ENCODE data around the gene MICB.

Gene MICB

GRCh38 chr6:31529329-31530150, 31.6 kb downstream of the MICB start:
- Histone ChIP-seq H2BK12ac (ENCODE audit: low read length in 2 of 2) (no peak overlapping the region), H2AK5ac (ENCODE audit: low read length, severe bottlenecking) (no peak overlapping the region), H3K27me3 (ENCODE audit: control insufficient read depth in 1 of 2, insufficient read depth in 1 of 2, low read length in 2 of 2) (no peaks in the 10 kb centered on the region), H2AFZ (ENCODE audit: low read depth, low read length) (no peak overlapping the region), H2BK120ac (ENCODE audit: low read depth, low read length) (no peak overlapping the region), H3K18ac (ENCODE audit: low read depth in 1 of 2, low read length in 2 of 2) (no peak overlapping the region), H3K27ac (ENCODE audit: low read length, poor library complexity, severe bottlenecking) (peak overlapping the region; percentile 20), H2BK5ac (ENCODE audit: low read depth, low read length, poor library complexity, severe bottlenecking) (no peak overlapping the region), H3K4ac (ENCODE audit: low read depth in 1 of 2, low read length in 2 of 2) (no peak overlapping the region), H3K36me3 (ENCODE audit: control insufficient read depth in 1 of 2, insufficient read depth in 2 of 2, low read depth in 1 of 2, low read length in 2 of 2) (peaks cover 52 to 59% of the 10 kb centered on the region in 2 experiments), H3K79me1 (replicated peaks; ENCODE audit: low read length, poor library complexity, severe bottlenecking) (peaks cover 23% of the 10 kb centered on the region), H4K8ac (ENCODE audit: low read length) (no peak overlapping the region), H3K9ac (ENCODE audit: low read length) (no peak overlapping the region), H3K23ac (ENCODE audit: low read length in 2 of 2) (no peak overlapping the region), H3K9me3 (ENCODE audit: control insufficient read depth, low read length) (no peaks in the 10 kb centered on the region), H3K4me1 (ENCODE audit: control insufficient read depth, insufficient read depth, low read depth, low read length) (peaks cover 13% of the 10 kb centered on the region), H2BK15ac (ENCODE audit: low read depth, poor library complexity, severe bottlenecking) (no peak overlapping the region), H3K4me2 (ENCODE audit: low read length, poor library complexity, severe bottlenecking) (no peak overlapping the region), H3K4me3 (ENCODE audit: insufficient read depth in 1 of 2, low read depth in 1 of 2, low read length in 2 of 2) (no peak overlapping the region), H3K14ac (ENCODE audit: low read length in 2 of 2) (no peak overlapping the region), H4K91ac (ENCODE audit: low read length) (no peak overlapping the region)
- no peak for DNase-seq
- WGBS = 69% methylated on average over 12 of the region's 12 CpGs

DNA sequence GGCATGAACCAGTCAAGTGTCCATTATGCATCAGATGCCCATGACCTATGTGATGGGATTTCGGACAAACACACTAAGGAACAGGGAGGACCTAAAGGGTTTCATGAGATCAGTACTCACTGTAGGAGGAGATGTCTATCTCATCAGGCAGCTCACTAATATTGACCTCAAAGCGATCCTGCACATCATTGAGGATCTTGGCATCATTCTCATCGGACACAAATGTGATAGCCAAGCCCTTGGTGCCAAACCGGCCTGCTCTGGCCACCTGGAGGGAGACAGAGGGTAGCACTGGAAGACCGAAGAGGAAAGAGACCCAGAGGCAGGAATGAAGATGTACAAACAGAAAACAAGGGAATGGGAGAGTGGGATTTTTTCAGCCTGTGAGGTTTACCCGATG, 32.7 kb downstream of the MICB start:
- DNase-seq = no peak
- Histone ChIP-seq H3K36me3 (ENCODE audit: control insufficient read depth in 1 of 2, insufficient read depth in 2 of 2, low read depth in 1 of 2, low read length in 2 of 2) (peaks cover 64 to 67% of the 10 kb centered on the region in 2 experiments), H3K18ac (ENCODE audit: low read depth in 1 of 2, low read length in 2 of 2) (no peak overlapping the region), H3K23ac (ENCODE audit: low read length in 2 of 2) (no peak overlapping the region), H3K4me3 (ENCODE audit: insufficient read depth in 1 of 2, low read depth in 1 of 2, low read length in 2 of 2) (no peak overlapping the region), H3K4me2 (ENCODE audit: low read length, poor library complexity, severe bottlenecking) (no peak overlapping the region), H3K79me1 (replicated peaks; ENCODE audit: low read length, poor library complexity, severe bottlenecking) (peaks cover 30% of the 10 kb centered on the region), H3K14ac (ENCODE audit: low read length in 2 of 2) (no peak overlapping the region), H3K27ac (ENCODE audit: low read length, poor library complexity, severe bottlenecking) (no peak overlapping the region), H2BK15ac (ENCODE audit: low read depth, poor library complexity, severe bottlenecking) (no peak overlapping the region), H3K9ac (ENCODE audit: low read length) (no peak overlapping the region), H3K9me3 (ENCODE audit: control insufficient read depth, low read length) (no peaks in the 10 kb centered on the region), H3K27me3 (ENCODE audit: control insufficient read depth in 1 of 2, insufficient read depth in 1 of 2, low read length in 2 of 2) (no peaks in the 10 kb centered on the region), H2BK120ac (ENCODE audit: low read depth, low read length) (no peak overlapping the region), H3K4me1 (ENCODE audit: control insufficient read depth, insufficient read depth, low read depth, low read length) (peaks cover 13% of the 10 kb centered on the region), H4K8ac (ENCODE audit: low read length) (no peak overlapping the region), H2AFZ (ENCODE audit: low read depth, low read length) (no peak overlapping the region), H2BK5ac (ENCODE audit: low read depth, low read length, poor library complexity, severe bottlenecking) (no peak overlapping the region), H3K4ac (ENCODE audit: low read depth in 1 of 2, low read length in 2 of 2) (no peak overlapping the region), H2AK5ac (ENCODE audit: low read length, severe bottlenecking) (no peak overlapping the region), H2BK12ac (ENCODE audit: low read length in 2 of 2) (no peak overlapping the region), H4K91ac (ENCODE audit: low read length) (no peak overlapping the region)
- 97% methylated on average over 5 of the region's 6 CpGs for WGBS

- Histone ChIP-seq H3K9ac (ENCODE audit: low read length) (no peak overlapping the region), H3K14ac (ENCODE audit: low read length in 2 of 2) (no peak overlapping the region), H3K27ac (ENCODE audit: low read length, poor library complexity, severe bottlenecking) (no peak overlapping the region), H3K4me3 (ENCODE audit: insufficient read depth in 1 of 2, low read depth in 1 of 2, low read length in 2 of 2) (no peak overlapping the region), H2BK120ac (ENCODE audit: low read depth, low read length) (no peak overlapping the region), H2BK15ac (ENCODE audit: low read depth, poor library complexity, severe bottlenecking) (no peak overlapping the region), H3K79me1 (replicated peaks; ENCODE audit: low read length, poor library complexity, severe bottlenecking) (peaks cover 30% of the 10 kb centered on the region), H3K36me3 (ENCODE audit: control insufficient read depth in 1 of 2, insufficient read depth in 2 of 2, low read depth in 1 of 2, low read length in 2 of 2) (peaks cover 62 to 69% of the 10 kb centered on the region in 2 experiments), H2BK12ac (ENCODE audit: low read length in 2 of 2) (no peak overlapping the region), H2AK5ac (ENCODE audit: low read length, severe bottlenecking) (no peak overlapping the region), H2BK5ac (ENCODE audit: low read depth, low read length, poor library complexity, severe bottlenecking) (no peak overlapping the region), H3K9me3 (ENCODE audit: control insufficient read depth, low read length) (no peaks in the 10 kb centered on the region), H3K18ac (ENCODE audit: low read depth in 1 of 2, low read length in 2 of 2) (no peak overlapping the region), H2AFZ (ENCODE audit: low read depth, low read length) (no peak overlapping the region), H3K27me3 (ENCODE audit: control insufficient read depth in 1 of 2, insufficient read depth in 1 of 2, low read length in 2 of 2) (no peaks in the 10 kb centered on the region), H4K8ac (ENCODE audit: low read length) (no peak overlapping the region), H3K23ac (ENCODE audit: low read length in 2 of 2) (no peak overlapping the region), H4K91ac (ENCODE audit: low read length) (no peak overlapping the region), H3K4me1 (ENCODE audit: control insufficient read depth, insufficient read depth, low read depth, low read length) (peaks cover 8% of the 10 kb centered on the region), H3K4ac (ENCODE audit: low read depth in 1 of 2, low read length in 2 of 2) (no peak overlapping the region), H3K4me2 (ENCODE audit: low read length, poor library complexity, severe bottlenecking) (no peak overlapping the region)
- no peak for DNase-seq
- 98% methylated on average over 4 of the region's 7 CpGs for WGBS
These were observed 33.2 kb downstream of the MICB start for GRCh38 chr6:31531162-31531561.

GRCh38 chr6:31531771-31532643, 34.1 kb downstream of the MICB start:
- Histone ChIP-seq H3K27me3 (ENCODE audit: control insufficient read depth in 1 of 2, insufficient read depth in 1 of 2, low read length in 2 of 2) (no peaks in the 10 kb centered on the region), H2AK5ac (ENCODE audit: low read length, severe bottlenecking) (no peak overlapping the region), H2AFZ (ENCODE audit: low read depth, low read length) (no peak overlapping the region)

More at GRCh38 chr6:31531771-31532643, 34.1 kb downstream of the MICB start:
- WGBS = 83% methylated on average over 8 of the region's 9 CpGs
- Histone ChIP-seq H2BK12ac (ENCODE audit: low read length in 2 of 2) (no peak overlapping the region), H3K79me1 (replicated peaks; ENCODE audit: low read length, poor library complexity, severe bottlenecking) (peaks cover 30% of the 10 kb centered on the region), H3K14ac (ENCODE audit: low read length in 2 of 2) (no peak overlapping the region), H2BK120ac (ENCODE audit: low read depth, low read length) (no peak overlapping the region), H3K4me2 (ENCODE audit: low read length, poor library complexity, severe bottlenecking) (no peak overlapping the region), H3K4me1 (ENCODE audit: control insufficient read depth, insufficient read depth, low read depth, low read length) (peaks cover 6% of the 10 kb centered on the region), H4K8ac (ENCODE audit: low read length) (no peak overlapping the region), H4K91ac (ENCODE audit: low read length) (no peak overlapping the region), H3K36me3 (ENCODE audit: control insufficient read depth in 1 of 2, insufficient read depth in 2 of 2, low read depth in 1 of 2, low read length in 2 of 2) (peaks cover 66 to 77% of the 10 kb centered on the region in 2 experiments), H3K9me3 (ENCODE audit: control insufficient read depth, low read length) (no peaks in the 10 kb centered on the region), H3K18ac (ENCODE audit: low read depth in 1 of 2, low read length in 2 of 2) (no peak overlapping the region), H2BK5ac (ENCODE audit: low read depth, low read length, poor library complexity, severe bottlenecking) (no peak overlapping the region), H3K27ac (ENCODE audit: low read length, poor library complexity, severe bottlenecking) (no peak overlapping the region), H2BK15ac (ENCODE audit: low read depth, poor library complexity, severe bottlenecking) (no peak overlapping the region), H3K4ac (ENCODE audit: low read depth in 1 of 2, low read length in 2 of 2) (no peak overlapping the region), H3K4me3 (ENCODE audit: insufficient read depth in 1 of 2, low read depth in 1 of 2, low read length in 2 of 2) (no peak overlapping the region), H3K9ac (ENCODE audit: low read length) (no peak overlapping the region), H3K23ac (ENCODE audit: low read length in 2 of 2) (no peak overlapping the region)
- no peak for DNase-seq

Data from mesenchymal stem cell (in vitro differentiated cells and primary cell).